Thyroid gland (tissue), 4 donors: ENCODE data around the gene GALNT10. TPM values are rescaled to one million over a fixed set of nuclear protein-coding genes. Genes with fewer than 3 reads are reported as not detected.

Experiments
- DNase-seq, 2 donors: peaks; one replicate each; pipeline ENCODE4 v3.0.0-alpha.2; 2019
- H3K27ac ChIP-seq, 3 donors: fragments of 200-600 bp; sonication (generic); 1 replicate in 2 of 3; 2 replicates in 1 of 3; pipeline ENCODE4 v1.5.1; 2016 to 2019; ENCODE audit warnings: mild to moderate bottlenecking in 1 of 3, moderate library complexity in 1 of 3
- H3K27me3 ChIP-seq: fragments of 200-600 bp; sonication (generic); one replicate; pipeline ENCODE4 v1.5.1; 2019
- H3K36me3 ChIP-seq, 2 donors: fragments of 200-600 bp; sonication (generic); one replicate each; pipeline ENCODE4 v1.5.1; 2016 to 2019
- H3K4me1 ChIP-seq, 2 donors: fragments of 200-600 bp; sonication (generic); one replicate each; pipeline ENCODE4 v1.5.1; 2017 to 2019
- H3K4me3 ChIP-seq, 3 donors: fragments of 200-600 bp; sonication (generic); replicated peaks in 1 of 3; 1 replicate in 2 of 3; 2 replicates in 1 of 3; pipeline ENCODE4 v1.5.1; 2016; ENCODE audit warnings: mild to moderate bottlenecking in 1 of 3
- H3K9me3 ChIP-seq: fragments of 200-600 bp; sonication (generic); one replicate; pipeline ENCODE4 v1.5.1; 2017
- POLR2A ChIP-seq, 2 donors: fragments of 450-650 bp; IDR thresholded peaks; one replicate each; pipeline ENCODE4 v1.6.1; 2017; ENCODE audit warnings: antibody characterized with exemption in 2 of 2, mild to moderate bottlenecking in 2 of 2, moderate library complexity in 1 of 2
- WGBS, 2 donors: methylation state at CpG; one replicate each; pipeline ENCODE4 v1.1.5; 2017; 5-methylcytosine and 5-hydroxymethylcytosine counted together
- intact Hi-C: fragments of 100-400 bp; cut with DNase I; formaldehyde crosslinking; loops from one replicate; pipeline ENCODE4 v1.15.1; 2023
- total RNA-seq, 4 donors: library from RNA; depleted of rRNA; stranded (reverse); fragments of >200 nt; gene quantifications; one replicate each; pipeline ENCODE4 v1.2.3, GENCODE V29; 2016
- TF ChIP-seq, protein P1 (sequence below), 6 experiments: fragments of 200-600 bp in 3 of 6; fragments of 450-650 bp in 3 of 6; sonication (generic) in 3 of 6; IDR thresholded peaks; one replicate each; pipeline ENCODE4 v1.5.1; 2016 to 2019; ENCODE audit warnings: antibody characterized with exemption in 6 of 6, mild to moderate bottlenecking in 2 of 6, inconsistent platforms in 1 of 6, moderate library complexity in 1 of 6

The GALNT10 gene
- total RNA-seq, 4 donors from 2014 or later = 33.3 to 69.6 (median 58.1) TPM

DNA sequence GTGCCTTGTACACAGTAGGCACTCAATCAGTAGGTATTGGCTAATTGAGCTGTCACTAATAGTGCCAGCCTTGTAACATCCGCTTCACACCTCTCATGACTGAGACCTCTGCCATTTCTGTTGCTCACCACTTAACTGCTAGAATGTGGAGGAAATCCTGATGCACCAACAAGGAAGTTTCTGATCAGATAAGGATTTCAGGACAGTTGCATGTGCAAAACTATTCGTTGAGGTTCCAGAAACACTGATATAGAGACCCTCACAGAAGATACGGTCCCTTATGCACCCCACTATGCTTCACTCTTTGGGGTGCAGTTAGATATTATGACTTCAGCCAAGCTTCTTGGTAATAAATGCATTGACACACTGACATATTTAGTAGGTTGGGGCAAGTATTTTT is 266.0 kb downstream of the GALNT10 start:
- 84% methylated on average over 3 of the region's 3 CpGs for WGBS, 2 donors

GRCh38 chr5:154459015-154459414 is 268.5 kb downstream of the GALNT10 start:
- TF ChIP-seq POLR2A (IDR thresholded peaks at IDR 0.05) = no peak
- TF ChIP-seq, protein P1, sequence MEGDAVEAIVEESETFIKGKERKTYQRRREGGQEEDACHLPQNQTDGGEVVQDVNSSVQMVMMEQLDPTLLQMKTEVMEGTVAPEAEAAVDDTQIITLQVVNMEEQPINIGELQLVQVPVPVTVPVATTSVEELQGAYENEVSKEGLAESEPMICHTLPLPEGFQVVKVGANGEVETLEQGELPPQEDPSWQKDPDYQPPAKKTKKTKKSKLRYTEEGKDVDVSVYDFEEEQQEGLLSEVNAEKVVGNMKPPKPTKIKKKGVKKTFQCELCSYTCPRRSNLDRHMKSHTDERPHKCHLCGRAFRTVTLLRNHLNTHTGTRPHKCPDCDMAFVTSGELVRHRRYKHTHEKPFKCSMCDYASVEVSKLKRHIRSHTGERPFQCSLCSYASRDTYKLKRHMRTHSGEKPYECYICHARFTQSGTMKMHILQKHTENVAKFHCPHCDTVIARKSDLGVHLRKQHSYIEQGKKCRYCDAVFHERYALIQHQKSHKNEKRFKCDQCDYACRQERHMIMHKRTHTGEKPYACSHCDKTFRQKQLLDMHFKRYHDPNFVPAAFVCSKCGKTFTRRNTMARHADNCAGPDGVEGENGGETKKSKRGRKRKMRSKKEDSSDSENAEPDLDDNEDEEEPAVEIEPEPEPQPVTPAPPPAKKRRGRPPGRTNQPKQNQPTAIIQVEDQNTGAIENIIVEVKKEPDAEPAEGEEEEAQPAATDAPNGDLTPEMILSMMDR (IDR thresholded peaks at IDR 0.05) = no peak
- WGBS, 2 donors = 71 to 77% methylated on average over 3 of the region's 3 CpGs
- H3K36me3 ChIP-seq = peaks cover 28 to 32% of the 10 kb centered on the region in 2 donors
- no peak overlapping the region for H3K4me3 ChIP-seq
- DNase-seq = no peak
- no peaks in the 10 kb centered on the region for H3K9me3 ChIP-seq
- H3K4me1 ChIP-seq = no peaks in the 10 kb centered on the region
- intact Hi-C loops = no loop called here
- H3K27ac ChIP-seq = no peak overlapping the region
- H3K27me3 ChIP-seq = no peaks in the 10 kb centered on the region

More for the DNA sequence above, 266.0 kb downstream of the GALNT10 start:
- Histone ChIP-seq H3K27me3 (no peaks in the 10 kb centered on the region), H3K4me3 (no peak overlapping the region), H3K4me1 (no peaks in the 10 kb centered on the region), H3K36me3 (peaks cover 42 to 55% of the 10 kb centered on the region in 2 donors), H3K9me3 (no peaks in the 10 kb centered on the region), H3K27ac (no peak overlapping the region)
- TF ChIP-seq POLR2A (IDR thresholded peaks at IDR 0.05) = no peak
- TF ChIP-seq, protein P1 (IDR thresholded peaks at IDR 0.05) = no peak
- DNase-seq = no peak
- intact Hi-C loops = no loop called here

- Histone ChIP-seq H3K4me3 (no peak overlapping the region), H3K36me3 (peaks cover 17 to 22% of the 10 kb centered on the region in 2 donors), H3K27me3 (no peaks in the 10 kb centered on the region), H3K4me1 (no peaks in the 10 kb centered on the region), H3K27ac (no peak overlapping the region), H3K9me3 (no peaks in the 10 kb centered on the region)
- TF ChIP-seq POLR2A (IDR thresholded peaks at IDR 0.05) = no peak
- TF ChIP-seq, protein P1 (IDR thresholded peaks at IDR 0.05) = no peak
- no peak for DNase-seq
- intact Hi-C loops = no loop called here
- 96% methylated on average over 4 of the region's 4 CpGs for whole genome bisulfite sequencing, 2 donors
Measured at GRCh38 chr5:154460172-154460571, 269.6 kb downstream of the GALNT10 start.

DNA sequence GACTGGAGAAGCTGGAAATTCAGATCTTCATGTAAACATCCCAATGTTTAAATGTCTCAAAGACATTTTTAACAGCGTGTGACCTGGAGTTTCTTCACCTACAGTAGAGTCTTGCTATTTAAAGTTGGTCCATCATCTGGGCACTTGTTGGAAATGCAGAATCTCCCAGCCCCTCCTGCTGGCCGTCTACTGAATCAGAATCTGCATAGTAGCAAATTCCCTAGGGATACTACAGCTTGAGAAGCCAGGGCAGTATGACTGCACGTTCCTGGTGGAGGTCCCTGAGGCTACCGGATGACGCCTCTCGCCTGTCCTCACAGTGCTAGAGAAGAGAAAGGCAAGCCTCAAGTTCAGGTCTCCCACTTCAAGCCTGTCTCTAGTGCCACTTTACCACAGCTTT is 271.0 kb downstream of the GALNT10 start:
- H3K36me3 ChIP-seq = peaks cover 8 to 9% of the 10 kb centered on the region in 2 donors
- no peaks in the 10 kb centered on the region for H3K9me3 ChIP-seq
- no peaks in the 10 kb centered on the region for H3K4me1 ChIP-seq
- 66 to 67% methylated on average over 6 of the region's 6 CpGs for WGBS, 2 donors
- no peak for TF ChIP-seq POLR2A (IDR thresholded peaks at IDR 0.05)
- TF ChIP-seq, protein P1 (IDR thresholded peaks at IDR 0.05) = no peak
- H3K27ac ChIP-seq = no peak overlapping the region
- no peak for DNase-seq
- H3K27me3 ChIP-seq = no peaks in the 10 kb centered on the region
- H3K4me3 ChIP-seq = no peak overlapping the region
- intact Hi-C loops = no loop called here

- H3K27ac ChIP-seq = no peak overlapping the region
- no peak for DNase-seq
- intact Hi-C loops = no loop called here
- 55 to 79% methylated on average over 1 of the region's 1 CpG for WGBS, 2 donors
- H3K9me3 ChIP-seq = no peaks in the 10 kb centered on the region
- no peaks in the 10 kb centered on the region for H3K4me1 ChIP-seq
- H3K4me3 ChIP-seq = no peak overlapping the region
- TF ChIP-seq, protein P1 (IDR thresholded peaks at IDR 0.05) = no peak
- TF ChIP-seq POLR2A (IDR thresholded peaks at IDR 0.05) = no peak
- H3K36me3 ChIP-seq = no peaks in the 10 kb centered on the region
- H3K27me3 ChIP-seq = peaks cover 6% of the 10 kb centered on the region
Measured at GRCh38 chr5:154464438-154464837, 273.9 kb downstream of the GALNT10 start.
